C4-2B (cell line): ENCODE measurements around the gene RSRC2.

Source experiments
- H3K27ac ChIP-seq: fragments of 450-650 bp; 2 replicates; pipeline ENCODE4 v1.5.1; 2017
- CTCF ChIP-seq: fragments of 450-650 bp; conservative IDR thresholded peaks from 2 replicates; pipeline ENCODE4 v1.5.1; 2017; ENCODE audit warnings: mild to moderate bottlenecking
- ZFX ChIP-seq: fragments of 450-650 bp; IDR thresholded peaks from 2 replicates; pipeline ENCODE4 v1.6.1; 2017

The RSRC2 gene

GRCh38 chr12:122558745-122559641 is 32.3 kb upstream of the RSRC2 start:
- TF ChIP-seq ZFX (no peak), CTCF (no peak)
- H3K27ac ChIP-seq, result no peak overlapping the region

- no peak overlapping the region for H3K27ac ChIP-seq
- TF ChIP-seq ZFX (no peak), CTCF (no peak)
Measured at GRCh38 chr12:122547330-122547729, 20.6 kb upstream of the RSRC2 start.

GRCh38 chr12:122545855-122546254 is 19.1 kb upstream of the RSRC2 start:
- no peak overlapping the region for H3K27ac ChIP-seq
- TF ChIP-seq ZFX (no peak), CTCF (no peak)

GRCh38 chr12:122544537-122544936 is 17.8 kb upstream of the RSRC2 start:
- no peak overlapping the region for H3K27ac ChIP-seq
- TF ChIP-seq CTCF, result no peak
- no peak for TF ChIP-seq ZFX

- no peak overlapping the region for H3K27ac ChIP-seq
- TF ChIP-seq ZFX, result no peak
Measured at GRCh38 chr12:122538496-122538895, 11.8 kb upstream of the RSRC2 start.

GRCh38 chr12:122537021-122537420 is 10.3 kb upstream of the RSRC2 start:
- H3K27ac ChIP-seq, result no peak overlapping the region
- no peak for TF ChIP-seq ZFX

- no peak overlapping the region for H3K27ac ChIP-seq
- TF ChIP-seq ZFX, result no peak
- no peak for TF ChIP-seq CTCF
Measured at GRCh38 chr12:122533856-122534255, 7.1 kb upstream of the RSRC2 start.

GRCh38 chr12:122528992-122529391 is 2.3 kb upstream of the RSRC2 start:
- TF ChIP-seq ZFX (no peak), CTCF (no peak)
- no peak overlapping the region for H3K27ac ChIP-seq
